Muscle of leg (tissue), 11 donors: Measurements from ENCODE around the gene SRMS. TPM values are rescaled to one million over a fixed set of nuclear protein-coding genes. Genes with fewer than 3 reads are reported as not detected.

Experiments used
- DNase-seq: peaks from one replicate; pipeline ENCODE4 v3.0.0; 2013
- H3K27ac ChIP-seq: one replicate; pipeline ENCODE4 v1.5.1; 2013; ENCODE audit warnings: mild to moderate bottlenecking, low read length, control low read depth
- H3K27me3 ChIP-seq: one replicate; pipeline ENCODE4 v1.6.1; 2013; ENCODE audit warnings: low read length; ENCODE audit not compliant: control insufficient read depth, insufficient read depth
- H3K36me3 ChIP-seq: one replicate; pipeline ENCODE4 v1.6.1; 2013; ENCODE audit warnings: low read length; ENCODE audit not compliant: control insufficient read depth, insufficient read depth
- H3K4me1 ChIP-seq: one replicate; pipeline ENCODE4 v1.6.1; 2013; ENCODE audit warnings: low read length; ENCODE audit not compliant: control insufficient read depth, insufficient read depth
- H3K4me3 ChIP-seq: one replicate; pipeline ENCODE4 v1.5.1; 2013; ENCODE audit warnings: low read length, control low read depth
- H3K9me3 ChIP-seq: replicated peaks from 2 replicates; pipeline ENCODE4 v1.6.1; 2013; ENCODE audit warnings: low read depth, low read length; ENCODE audit not compliant: control insufficient read depth
- WGBS: methylation state at CpG from one replicate; pipeline ENCODE4 v1.1.5; 2013; ENCODE audit warnings: missing lambda C conversion rate; ENCODE audit not compliant: insufficient coverage; 5-methylcytosine and 5-hydroxymethylcytosine counted together
- polyA plus RNA-seq, 8 donors: library from polyadenylated mRNA; unstranded; fragments of 120-200 nt; gene quantifications; one replicate each; pipeline versions ENCODE4 v1.2.1 to v1.2.3, GENCODE V29; 2013; ENCODE audit warnings: inconsistent platforms in 1 of 8, low replicate concordance in 1 of 8; ENCODE audit not compliant: insufficient read length in 8 of 8, insufficient read depth in 1 of 8
- total RNA-seq: library from RNA; stranded (reverse); fragments of 120-200 nt; gene quantifications from one replicate; pipeline ENCODE4 v1.2.4, GENCODE V29; 2013

Gene SRMS
- total and polyA plus RNA-seq, 9 donors, result not detected

GRCh38 chr20:63579017-63579694, 31.6 kb upstream of the SRMS start:
- Histone ChIP-seq H3K4me1 (peaks cover 13% of the 10 kb centered on the region), H3K27me3 (peaks cover 12% of the 10 kb centered on the region), H3K27ac (no peak overlapping the region), H3K9me3 (no peaks in the 10 kb centered on the region), H3K36me3 (no peaks in the 10 kb centered on the region), H3K4me3 (no peak overlapping the region)
- DNase-seq, result no peak
- WGBS, result 59% methylated on average over 12 of the region's 19 CpGs

- 78% methylated on average over 17 of the region's 26 CpGs for WGBS
- H3K27me3 ChIP-seq, result peaks cover 12% of the 10 kb centered on the region
- H3K4me3 ChIP-seq, result no peak overlapping the region
- H3K36me3 ChIP-seq, result no peaks in the 10 kb centered on the region
- no peak for DNase-seq
- H3K27ac ChIP-seq, result no peak overlapping the region
- peaks cover 16% of the 10 kb centered on the region for H3K4me1 ChIP-seq
- H3K9me3 ChIP-seq, result no peaks in the 10 kb centered on the region
Observed at GRCh38 chr20:63578224-63579016, 30.9 kb upstream of the SRMS start.

- Histone ChIP-seq H3K9me3 (no peaks in the 10 kb centered on the region), H3K27ac (no peak overlapping the region), H3K4me3 (no peak overlapping the region), H3K4me1 (peaks cover 24% of the 10 kb centered on the region), H3K36me3 (peaks cover 7% of the 10 kb centered on the region), H3K27me3 (peaks cover 12% of the 10 kb centered on the region)
- 78% methylated on average over 8 of the region's 19 CpGs for WGBS
- DNase-seq, result no peak
Observed at GRCh38 chr20:63577317-63577894, 29.9 kb upstream of the SRMS start.

- peaks cover 14% of the 10 kb centered on the region for H3K36me3 ChIP-seq
- 85% methylated on average over 2 of the region's 7 CpGs for WGBS
- H3K4me3 ChIP-seq, result no peak overlapping the region
- H3K9me3 ChIP-seq, result no peaks in the 10 kb centered on the region
- peaks cover 24% of the 10 kb centered on the region for H3K4me1 ChIP-seq
- no peak for DNase-seq
- H3K27ac ChIP-seq, result no peak overlapping the region
- H3K27me3 ChIP-seq, result peaks cover 12% of the 10 kb centered on the region
Observed at GRCh38 chr20:63576311-63576710, 28.8 kb upstream of the SRMS start.

- DNase-seq, result no peak
- peaks cover 12% of the 10 kb centered on the region for H3K27me3 ChIP-seq
- peaks cover 27% of the 10 kb centered on the region for H3K4me1 ChIP-seq
- no peak overlapping the region for H3K4me3 ChIP-seq
- 52% methylated on average over 18 of the region's 28 CpGs for WGBS
- no peaks in the 10 kb centered on the region for H3K9me3 ChIP-seq
- no peak overlapping the region for H3K27ac ChIP-seq
- peaks cover 17% of the 10 kb centered on the region for H3K36me3 ChIP-seq
Observed at GRCh38 chr20:63574829-63575743, 27.5 kb upstream of the SRMS start.

GRCh38 chr20:63574156-63574828, 26.7 kb upstream of the SRMS start, which contains the start of gene HELZ2:
TSS of gene HELZ2 (minus strand) at chr20:63574239. CDS start at chr20:63572385, 1,854 bp downstream.
- H3K27ac ChIP-seq, result peak within 1 kb of the TSS; percentile 74
- peak; percentile 83 for DNase-seq

GRCh38 chr20:63573647-63574131, 26.1 kb upstream of the SRMS start:
- no peak for DNase-seq
- Histone ChIP-seq H3K36me3 (peaks cover 23% of the 10 kb centered on the region), H3K27me3 (peaks cover 3% of the 10 kb centered on the region)

More at GRCh38 chr20:63574156-63574828, 26.7 kb upstream of the SRMS start, which contains the start of gene HELZ2:
- peaks cover 32% of the 10 kb centered on the region for H3K4me1 ChIP-seq
- WGBS, result 9% methylated on average over 15 of the region's 40 CpGs
- H3K36me3 ChIP-seq, result peaks cover 22% of the 10 kb centered on the region
- H3K9me3 ChIP-seq, result no peaks in the 10 kb centered on the region
- peaks cover 8% of the 10 kb centered on the region for H3K27me3 ChIP-seq
- H3K4me3 ChIP-seq, result peak within 1 kb of the TSS; percentile 82

GRCh38 chr20:63572788-63573646, 25.5 kb upstream of the SRMS start:
- peaks cover 40% of the 10 kb centered on the region for H3K4me1 ChIP-seq
- DNase-seq, result no peak
- peak overlapping the region; percentile 74 for H3K27ac ChIP-seq

More at GRCh38 chr20:63573647-63574131, 26.1 kb upstream of the SRMS start:
- WGBS, result 8% methylated on average over 12 of the region's 24 CpGs
- H3K9me3 ChIP-seq, result no peaks in the 10 kb centered on the region
- peak overlapping the region; percentile 74 for H3K27ac ChIP-seq
- H3K4me1 ChIP-seq, result peaks cover 37% of the 10 kb centered on the region
- H3K4me3 ChIP-seq, result peak overlapping the region; percentile 82

More at GRCh38 chr20:63572788-63573646, 25.5 kb upstream of the SRMS start:
- Histone ChIP-seq H3K27me3 (peaks cover 3% of the 10 kb centered on the region), H3K4me3 (peak overlapping the region; percentile 82), H3K36me3 (peaks cover 29% of the 10 kb centered on the region), H3K9me3 (no peaks in the 10 kb centered on the region)
- 86% methylated on average over 32 of the region's 34 CpGs for WGBS
